ENCODE data around the gene SLC5A11. TPM values are rescaled to one million over a fixed set of nuclear protein-coding genes. Genes with fewer than 3 reads are reported as not detected.
A peak's percentile ranks its signal among the peaks of the same experiment; 100 is the strongest.

The SLC5A11 gene
- total and polyA plus RNA-seq, 2 of the 13 experiments (the other 11 are each of a cell fraction or from before 2014, with no cell fraction given) = 1.2 to 3.3 TPM

- TF ChIP-seq SSRP1 (CRISPR knock-in tag; IDR thresholded peaks at IDR 0.05) (no peak), SATB2 (CRISPR knock-in tag; IDR thresholded peaks at IDR 0.05) (peak; percentile 96), ZBTB42 (CRISPR knock-in tag; IDR thresholded peaks at IDR 0.05) (peak; percentile 88), ZC3H13 (CRISPR knock-in tag; IDR thresholded peaks at IDR 0.05) (peak; percentile 87), TBX3 (IDR thresholded peaks at IDR 0.05; ENCODE audit: borderline replicate concordance) (no peak), ATRX (CRISPR knock-in tag; IDR thresholded peaks at IDR 0.05; ENCODE audit: borderline replicate concordance) (no peak), ZBTB46 (CRISPR knock-in tag; IDR thresholded peaks at IDR 0.05; ENCODE audit: borderline replicate concordance) (no peak), FOXK2 (IDR thresholded peaks at IDR 0.05) (no peak), SMARCE1 (IDR thresholded peaks at IDR 0.05; ENCODE audit: borderline replicate concordance) (no peak), HMGA1 (CRISPR knock-in tag; conservative IDR thresholded peaks at IDR 0.05) (no peak), ZNF780A (CRISPR knock-in tag; IDR thresholded peaks at IDR 0.05) (peak; percentile 86), TCF7L2 (IDR thresholded peaks at IDR 0.05; ENCODE audit: low read depth, low read length) (no peak), ZNF3 (CRISPR knock-in tag; IDR thresholded peaks at IDR 0.05) (peak; percentile 80; the same call in 1 of the 2 replicates), ZNF747 (CRISPR knock-in tag; IDR thresholded peaks at IDR 0.05; ENCODE audit: borderline replicate concordance) (peak; percentile 46; the same call in 1 of the 2 replicates), HES4 (CRISPR knock-in tag; IDR thresholded peaks at IDR 0.05; ENCODE audit: borderline replicate concordance) (peak; percentile 90), ZNF841 (CRISPR knock-in tag; IDR thresholded peaks at IDR 0.05; ENCODE audit: borderline replicate concordance) (peak; percentile 76; the same call in 1 of the 2 replicates), SP4 (CRISPR knock-in tag; IDR thresholded peaks at IDR 0.05) (peak; percentile 56; the same call in 1 of the 2 replicates), ZNF296 (CRISPR knock-in tag; conservative IDR thresholded peaks at IDR 0.05) (0 out of 2 replicates have a peak, but pooled peaks have one; percentile 75), ATM (IDR thresholded peaks at IDR 0.05; ENCODE audit: borderline replicate concordance) (no peak), ETV6 (CRISPR knock-in tag; conservative IDR thresholded peaks at IDR 0.05) (peak; percentile 92; the same call in 1 of the 2 replicates), GLMP (CRISPR knock-in tag; IDR thresholded peaks at IDR 0.05; ENCODE audit: borderline replicate concordance) (no peak), ZSCAN25 (CRISPR knock-in tag; IDR thresholded peaks at IDR 0.05) (peak; percentile 81; the same call in 1 of the 2 replicates), NFKBIZ (CRISPR knock-in tag; IDR thresholded peaks at IDR 0.05) (peak; percentile 94), MAF1 (CRISPR knock-in tag; IDR thresholded peaks at IDR 0.05; ENCODE audit: borderline replicate concordance) (no peak), ARNT2 (CRISPR knock-in tag; IDR thresholded peaks at IDR 0.05; ENCODE audit: low read depth) (peak; percentile 51; the same call in 1 of the 2 replicates), ZNF709 (CRISPR knock-in tag; IDR thresholded peaks at IDR 0.05) (0 out of 2 replicates have a peak, but pooled peaks have one; percentile 63), RELA (CRISPR knock-in tag; IDR thresholded peaks at IDR 0.05) (peak; percentile 73; the same call in 1 of the 2 replicates)
- TF ChIP-seq, protein P1, sequence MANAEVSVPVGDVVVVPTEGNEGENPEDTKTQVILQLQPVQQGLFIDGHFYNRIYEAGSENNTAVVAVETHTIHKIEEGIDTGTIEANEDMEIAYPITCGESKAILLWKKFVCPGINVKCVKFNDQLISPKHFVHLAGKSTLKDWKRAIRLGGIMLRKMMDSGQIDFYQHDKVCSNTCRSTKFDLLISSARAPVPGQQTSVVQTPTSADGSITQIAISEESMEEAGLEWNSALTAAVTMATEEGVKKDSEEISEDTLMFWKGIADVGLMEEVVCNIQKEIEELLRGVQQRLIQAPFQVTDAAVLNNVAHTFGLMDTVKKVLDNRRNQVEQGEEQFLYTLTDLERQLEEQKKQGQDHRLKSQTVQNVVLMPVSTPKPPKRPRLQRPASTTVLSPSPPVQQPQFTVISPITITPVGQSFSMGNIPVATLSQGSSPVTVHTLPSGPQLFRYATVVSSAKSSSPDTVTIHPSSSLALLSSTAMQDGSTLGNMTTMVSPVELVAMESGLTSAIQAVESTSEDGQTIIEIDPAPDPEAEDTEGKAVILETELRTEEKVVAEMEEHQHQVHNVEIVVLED (CRISPR knock-in tag; IDR thresholded peaks at IDR 0.05; ENCODE audit: borderline replicate concordance) = no peak
Observed at GRCh38 chr16:24858219-24859041, 12.7 kb downstream of the SLC5A11 start (continued).

Measured in HepG2 (cell line).